Upper lobe of left lung (tissue), 6 donors: ENCODE measurements around the gene RGL3. TPM values are rescaled to one million over a fixed set of nuclear protein-coding genes. Genes with fewer than 3 reads are reported as not detected.
A peak's percentile ranks its signal among the peaks of the same experiment; 100 is the strongest.

Experiments used
- ATAC-seq, 2 donors: fragments of 200-7000 bp; cut with Tn5 transposase; one replicate each; pipeline ENCODE4 v1.9.1; 2022; ENCODE audit warnings: mild to moderate bottlenecking in 2 of 2, moderate library complexity in 2 of 2; ENCODE audit not compliant: low FRiP score in 2 of 2
- DNase-seq, 2 donors: peaks; one replicate each; pipeline ENCODE4 v3.0.0-alpha.2; 2019 to 2020
- H3K27ac ChIP-seq, 4 donors: fragments of 200-600 bp; sonication (generic); one replicate each; pipeline ENCODE4 v1.5.1; 2016 to 2019
- H3K27me3 ChIP-seq, 4 donors: fragments of 200-600 bp; sonication (generic); one replicate each; pipeline ENCODE4 v1.5.1; 2017 to 2019
- H3K36me3 ChIP-seq, 4 donors: fragments of 200-600 bp; sonication (generic); one replicate each; pipeline ENCODE4 v1.5.1; 2016 to 2019
- H3K4me1 ChIP-seq, 4 donors: fragments of 200-600 bp; sonication (generic); one replicate each; pipeline ENCODE4 v1.5.1; 2018 to 2019
- H3K4me3 ChIP-seq, 4 donors: fragments of 200-600 bp; sonication (generic); one replicate each; pipeline ENCODE4 v1.5.1; 2017 to 2019; ENCODE audit warnings: mild to moderate bottlenecking in 2 of 4, moderate library complexity in 1 of 4
- H3K9me3 ChIP-seq, 4 donors: fragments of 200-600 bp; sonication (generic); one replicate each; pipeline ENCODE4 v1.5.1; 2018 to 2019
- EP300 ChIP-seq, 4 donors: sonication (generic); formaldehyde crosslinking; IDR thresholded peaks; one replicate each; pipeline ENCODE4 v1.5.1; 2017; ENCODE audit warnings: antibody characterized with exemption in 4 of 4, control low read depth in 2 of 4
- POLR2A ChIP-seq, 4 donors: fragments of 450-650 bp; IDR thresholded peaks; one replicate each; pipeline ENCODE4 v1.5.1; 2016 to 2017; ENCODE audit warnings: antibody characterized with exemption in 4 of 4, mild to moderate bottlenecking in 2 of 4
- POLR2AphosphoS5 ChIP-seq, 2 donors: sonication (generic); formaldehyde crosslinking; IDR thresholded peaks; one replicate each; pipeline ENCODE4 v1.5.1; 2017; ENCODE audit warnings: antibody characterized with exemption in 2 of 2
- WGBS, 2 donors: methylation state at CpG; one replicate each; pipeline ENCODE4 v1.1.5; 2017 to 2018; 5-methylcytosine and 5-hydroxymethylcytosine counted together
- total RNA-seq, 6 donors: library from RNA; depleted of rRNA in 4 of 6; stranded (reverse); fragments of >200 nt in 4 of 6; gene quantifications; one replicate each; pipeline versions ENCODE4 v1.1.0 to v1.2.1, GENCODE V29; 2016 to 2021
- TF ChIP-seq, protein P1 (sequence below), 6 experiments: fragments of 450-650 bp in 4 of 6; fragments of 200-600 bp in 2 of 6; sonication (generic) in 2 of 6; IDR thresholded peaks; one replicate each; pipeline ENCODE4 v1.5.1; 2016 to 2019; ENCODE audit warnings: antibody characterized with exemption in 6 of 6
- donor health status: DM: no; HTN: no; CAD: no; lungs with moderate emphysema.
- donor health status: DM: no; HTN: yes; CAD: no; lungs with severe emphysema.

RGL3 gene
- total RNA-seq, 6 donors from 2014 or later = 18.5 to 242 (median 44.6) TPM

DNA sequence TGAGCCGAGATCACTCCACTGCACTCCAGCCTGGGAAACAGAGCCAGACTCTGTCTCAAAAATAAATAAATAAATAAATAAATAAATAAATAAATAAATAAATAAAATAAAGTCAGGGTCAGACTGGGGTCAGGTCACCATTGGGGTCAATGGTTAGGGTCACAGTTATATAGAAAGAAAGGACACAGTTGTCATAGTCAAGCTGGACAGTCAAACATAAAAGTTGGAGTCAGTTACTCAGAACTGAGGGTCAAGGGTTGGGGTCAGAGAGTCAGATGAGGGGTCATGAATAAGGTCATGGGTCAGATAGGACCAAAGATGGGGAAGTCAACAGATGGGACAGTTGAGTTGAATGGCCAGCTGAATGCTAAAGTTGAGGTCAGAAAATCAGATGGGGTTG, 18.3 kb downstream of the RGL3 start:
- 92 to 93% methylated on average over 1 of the region's 1 CpG for WGBS, 2 donors
- Histone ChIP-seq H3K9me3 (no peaks in the 10 kb centered on the region), H3K27me3 (no peaks in the 10 kb centered on the region), H3K36me3 (peaks cover 0 to 41% (median 19%) of the 10 kb centered on the region in 4 donors), H3K27ac (no peak overlapping the region), H3K4me1 (no peaks in the 10 kb centered on the region), H3K4me3 (no peak overlapping the region)
- TF ChIP-seq EP300 (IDR thresholded peaks at IDR 0.05) = no peak
- TF ChIP-seq, protein P1, sequence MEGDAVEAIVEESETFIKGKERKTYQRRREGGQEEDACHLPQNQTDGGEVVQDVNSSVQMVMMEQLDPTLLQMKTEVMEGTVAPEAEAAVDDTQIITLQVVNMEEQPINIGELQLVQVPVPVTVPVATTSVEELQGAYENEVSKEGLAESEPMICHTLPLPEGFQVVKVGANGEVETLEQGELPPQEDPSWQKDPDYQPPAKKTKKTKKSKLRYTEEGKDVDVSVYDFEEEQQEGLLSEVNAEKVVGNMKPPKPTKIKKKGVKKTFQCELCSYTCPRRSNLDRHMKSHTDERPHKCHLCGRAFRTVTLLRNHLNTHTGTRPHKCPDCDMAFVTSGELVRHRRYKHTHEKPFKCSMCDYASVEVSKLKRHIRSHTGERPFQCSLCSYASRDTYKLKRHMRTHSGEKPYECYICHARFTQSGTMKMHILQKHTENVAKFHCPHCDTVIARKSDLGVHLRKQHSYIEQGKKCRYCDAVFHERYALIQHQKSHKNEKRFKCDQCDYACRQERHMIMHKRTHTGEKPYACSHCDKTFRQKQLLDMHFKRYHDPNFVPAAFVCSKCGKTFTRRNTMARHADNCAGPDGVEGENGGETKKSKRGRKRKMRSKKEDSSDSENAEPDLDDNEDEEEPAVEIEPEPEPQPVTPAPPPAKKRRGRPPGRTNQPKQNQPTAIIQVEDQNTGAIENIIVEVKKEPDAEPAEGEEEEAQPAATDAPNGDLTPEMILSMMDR (IDR thresholded peaks at IDR 0.05) = no peak
- TF ChIP-seq POLR2A (IDR thresholded peaks at IDR 0.05) = no peak
- TF ChIP-seq POLR2AphosphoS5 (IDR thresholded peaks at IDR 0.05) = no peak
- DNase-seq (no peak), ATAC-seq (no peak)

DNA sequence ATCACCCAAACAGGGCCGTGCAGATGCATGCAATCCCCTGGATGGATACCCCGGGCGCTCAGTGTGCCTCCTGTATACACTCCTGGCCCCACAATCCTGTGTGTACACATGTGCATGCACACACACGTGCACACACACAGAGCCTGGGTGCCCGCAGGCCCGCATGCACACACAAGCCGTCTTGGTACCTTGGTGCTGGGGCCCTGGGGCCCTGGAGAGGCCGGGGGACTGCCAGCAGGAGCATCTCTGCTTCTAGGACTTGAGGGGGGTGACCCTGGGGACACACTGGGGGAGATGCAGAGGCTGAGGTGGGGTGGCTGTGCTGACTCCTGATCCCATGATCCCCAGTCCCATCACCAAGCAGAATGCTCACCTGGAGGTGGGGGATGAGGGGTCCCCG, 19.4 kb downstream of the RGL3 start:
- no peak overlapping the region for H3K27ac ChIP-seq
- H3K4me3 ChIP-seq = no peak overlapping the region
- H3K4me1 ChIP-seq = no peaks in the 10 kb centered on the region
- H3K27me3 ChIP-seq = no peaks in the 10 kb centered on the region
- DNase-seq = peak in 1 of 2 donors; percentile 67
- WGBS, 2 donors = 91 to 94% methylated on average over 4 to 9 of the region's 9 CpGs
- H3K9me3 ChIP-seq = no peaks in the 10 kb centered on the region
- peaks cover 0 to 37% (median 17%) of the 10 kb centered on the region in 4 donors for H3K36me3 ChIP-seq
- no peak for TF ChIP-seq EP300 (IDR thresholded peaks at IDR 0.05)
- TF ChIP-seq POLR2A (IDR thresholded peaks at IDR 0.05) = no peak
- TF ChIP-seq POLR2AphosphoS5 (IDR thresholded peaks at IDR 0.05) = no peak
- TF ChIP-seq, protein P1 (IDR thresholded peaks at IDR 0.05) = no peak
- peak in 1 of 2 donors; percentile 17 for ATAC-seq

DNA sequence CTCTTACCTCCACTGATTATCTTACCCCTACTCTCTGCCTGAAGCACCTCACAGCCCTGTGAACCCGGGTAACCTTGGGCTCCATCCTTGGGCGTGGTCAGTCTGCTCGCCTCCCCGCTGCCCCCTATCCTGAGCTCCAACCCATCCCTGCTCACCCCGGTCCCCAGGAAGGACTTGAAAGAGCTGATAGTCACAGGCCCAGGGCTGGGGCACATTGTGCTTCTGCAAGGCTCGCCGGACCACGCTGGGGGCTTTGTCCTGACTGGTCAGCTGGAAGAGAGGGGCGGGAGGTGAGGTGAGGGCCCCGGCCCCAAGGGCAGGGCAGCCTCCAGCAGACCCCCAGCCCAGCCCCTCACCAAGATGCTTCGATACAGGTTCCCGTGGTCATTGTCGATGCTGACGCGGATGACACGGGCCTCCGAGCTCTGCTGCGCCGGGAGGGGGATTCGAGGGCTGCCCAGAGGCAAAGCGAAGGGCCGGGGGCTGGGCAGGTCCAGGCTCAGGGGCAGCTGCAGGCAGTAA, 22.0 kb downstream of the RGL3 start:
- no peak for ATAC-seq
- WGBS, 2 donors = 89 to 93% methylated on average over 16 to 20 of the region's 22 CpGs
- TF ChIP-seq, protein P1 (IDR thresholded peaks at IDR 0.05) = no peak
- TF ChIP-seq POLR2A (IDR thresholded peaks at IDR 0.05) (no peak), POLR2AphosphoS5 (IDR thresholded peaks at IDR 0.05) (no peak), EP300 (IDR thresholded peaks at IDR 0.05) (no peak)
- Histone ChIP-seq H3K27me3 (no peaks in the 10 kb centered on the region), H3K4me3 (no peak overlapping the region), H3K27ac (no peak overlapping the region), H3K4me1 (no peaks in the 10 kb centered on the region), H3K9me3 (no peaks in the 10 kb centered on the region), H3K36me3 (peaks cover 0 to 34% (median 15%) of the 10 kb centered on the region in 4 donors)
- peak in 1 of 2 donors; percentile 66 for DNase-seq

DNA sequence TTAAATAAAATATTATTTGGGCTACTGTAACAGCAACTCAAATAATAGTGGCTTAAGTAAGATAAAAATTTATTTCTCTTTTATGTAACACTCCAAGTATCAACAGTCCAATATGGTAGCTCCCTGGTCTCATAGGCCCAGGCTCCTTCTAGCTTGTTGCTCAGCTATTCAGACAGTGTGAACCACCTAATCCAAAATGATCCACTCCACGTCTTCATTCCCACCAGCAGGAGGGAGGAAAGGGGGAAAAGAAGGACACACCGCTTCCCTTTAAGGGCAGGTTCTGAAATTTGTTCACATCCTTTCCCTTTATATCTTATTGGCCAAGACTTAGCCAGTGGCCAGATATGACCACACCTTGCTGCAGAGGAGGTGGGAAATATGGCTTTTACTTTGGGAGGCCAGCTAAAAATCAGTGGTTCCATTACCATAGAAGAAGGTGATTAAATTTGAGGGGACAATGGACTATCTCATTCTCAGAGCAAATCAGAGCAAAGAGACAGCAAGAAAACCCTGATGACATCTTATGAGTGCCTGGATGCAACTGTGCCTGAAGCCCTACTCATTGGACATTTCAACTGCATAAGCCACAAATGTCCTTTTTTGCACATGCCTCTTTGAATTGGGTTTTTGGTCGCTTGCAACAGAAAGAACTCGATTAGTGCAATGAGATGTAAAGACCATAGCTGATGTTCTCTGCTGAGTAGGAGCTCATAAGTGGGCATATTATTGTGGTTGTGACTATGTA, 28.0 kb downstream of the RGL3 start:
- H3K27ac ChIP-seq = no peak overlapping the region
- ATAC-seq (no peak), DNase-seq (no peak)
- no peaks in the 10 kb centered on the region for H3K27me3 ChIP-seq
- H3K36me3 ChIP-seq = peaks cover 0 to 6% (median 2%) of the 10 kb centered on the region in 4 donors
- H3K4me3 ChIP-seq = no peak overlapping the region
- 73 to 79% methylated on average over 4 of the region's 4 CpGs for WGBS, 2 donors
- peaks cover 7 to 14% (median 13%) of the 10 kb centered on the region in 4 donors for H3K4me1 ChIP-seq
- TF ChIP-seq POLR2A (IDR thresholded peaks at IDR 0.05) (no peak), EP300 (IDR thresholded peaks at IDR 0.05) (no peak), POLR2AphosphoS5 (IDR thresholded peaks at IDR 0.05) (no peak)
- TF ChIP-seq, protein P1 (IDR thresholded peaks at IDR 0.05) = no peak
- peaks cover 0 to 7% (median 3%) of the 10 kb centered on the region in 4 donors for H3K9me3 ChIP-seq
